HG03354 (cell line): ENCODE measurements around the gene ZP1.

Source experiments
- ATAC-seq: cut with Tn5 transposase; IDR thresholded peaks from one replicate; pipeline ENCODE4 v1.9.1; 2021; ENCODE audit warnings: mild to moderate bottlenecking; ENCODE audit not compliant: unreplicated experiment, poor library complexity, severe bottlenecking

The ZP1 gene

GRCh38 chr11:60857378-60858232, 9.7 kb upstream of the ZP1 start:
- no peak for ATAC-seq

GRCh38 chr11:60858236-60858635, 9.1 kb upstream of the ZP1 start:
- no peak for ATAC-seq

- no peak for ATAC-seq
Observed at GRCh38 chr11:60858731-60859464, 8.4 kb upstream of the ZP1 start.

- no peak for ATAC-seq
Observed at GRCh38 chr11:60859616-60860250, 7.6 kb upstream of the ZP1 start.

GRCh38 chr11:60860943-60861342, 6.4 kb upstream of the ZP1 start:
- ATAC-seq = no peak

GRCh38 chr11:60862171-60862570, 5.2 kb upstream of the ZP1 start:
- ATAC-seq = no peak

GRCh38 chr11:60863550-60864521, 3.5 kb upstream of the ZP1 start:
- ATAC-seq = no peak

GRCh38 chr11:60864856-60865513, 2.4 kb upstream of the ZP1 start:
- ATAC-seq = no peak

GRCh38 chr11:60867871-60868681, 734 bp downstream of the ZP1 start:
- ATAC-seq = no peak

GRCh38 chr11:60868682-60869450, 1.5 kb downstream of the ZP1 start:
- no peak for ATAC-seq

GRCh38 chr11:60869451-60869825, 2.1 kb downstream of the ZP1 start:
- ATAC-seq = no peak

- no peak for ATAC-seq
Observed at GRCh38 chr11:60870276-60870675, 2.9 kb downstream of the ZP1 start.

- no peak for ATAC-seq
Observed at GRCh38 chr11:60870733-60871377, 3.5 kb downstream of the ZP1 start.

GRCh38 chr11:60871378-60872061, 4.2 kb downstream of the ZP1 start:
- ATAC-seq = no peak

- ATAC-seq = no peak
Observed at GRCh38 chr11:60872124-60872960, 5.0 kb downstream of the ZP1 start.
